ENCODE data around the gene DMTF1. TPM values are rescaled to one million over a fixed set of nuclear protein-coding genes. Genes with fewer than 3 reads are reported as not detected.

DMTF1 gene
- total and polyA plus RNA-seq, 2 of the 8 experiments (the other 6 are each of a cell fraction or from before 2014, with no cell fraction given), result 86.0 to 115 TPM

DNA sequence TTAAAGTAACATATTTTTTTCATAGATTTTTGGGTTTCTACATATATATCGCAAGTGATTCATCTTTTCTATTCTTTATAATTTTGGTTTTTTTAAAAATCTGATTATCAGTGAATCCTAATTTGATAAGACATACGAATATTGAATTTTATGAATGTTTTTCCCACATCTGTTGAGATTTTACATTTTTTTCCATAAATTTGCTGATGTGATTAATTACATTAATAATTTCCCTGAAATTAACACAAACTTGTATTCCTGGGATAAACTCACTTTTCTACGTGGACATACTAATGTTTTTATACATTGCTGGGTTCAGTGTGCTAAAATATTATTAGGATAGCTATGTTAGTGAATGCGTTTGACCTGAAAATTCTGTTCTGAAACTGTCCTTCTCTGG is 26.1 kb downstream of the DMTF1 start:
- H2BK20ac ChIP-seq (ENCODE audit: low read length), result no peak overlapping the region
- no peaks in the 10 kb centered on the region for H3K4me1 ChIP-seq (replicated peaks in 1 of 4; ENCODE audit: control insufficient read depth in 3 of 4, insufficient read depth in 4 of 4, low read length in 3 of 4)
- POLR2A ChIA-PET (ENCODE audit: partially characterized antibody), result no interaction called here
- H4K5ac ChIP-seq (ENCODE audit: insufficient read length, low read depth, low read length), result no peak overlapping the region
- 0 out of 4 replicates have a peak, but pooled peaks cover 0 to 3% of the 10 kb centered on the region in 2 experiments for H3K79me2 ChIP-seq (ENCODE audit: control insufficient read depth in 1 of 2, insufficient read depth in 2 of 2, low read length in 2 of 2)
- FAIRE-seq (no peak), DNase-seq (ENCODE audit: low read depth in 1 of 2, low spot score in 2 of 2) (no peak)
- no peak overlapping the region for H3K4me3 ChIP-seq (ENCODE audit: extremely low read depth in 1 of 4, insufficient read depth in 2 of 4, low read depth in 3 of 4, low read length in 4 of 4)
- H3K36me3 ChIP-seq (ENCODE audit: control insufficient read depth in 2 of 4, insufficient read depth in 4 of 4, low read length in 3 of 4), result peaks cover 17 to 94% (median 45%) of the 10 kb centered on the region in 4 experiments
- H3K18ac ChIP-seq (ENCODE audit: extremely low read depth, low read length), result no peak overlapping the region
- H3K9ac ChIP-seq (replicated peaks in 1 of 4; ENCODE audit: extremely low read depth in 1 of 4, low read depth in 3 of 4, low read length in 3 of 4), result no peak overlapping the region
- no peak overlapping the region for H3K4ac ChIP-seq (replicated peaks; ENCODE audit: insufficient read length, low read depth, low read length)
- WGBS, 2 experiments (ENCODE audit: extremely low coverage in 1 of 2, insufficient coverage in 1 of 2, insufficient read length in 1 of 2, insufficient replicate concordance in 2 of 2, low coverage in 1 of 2, low lambda C conversion rate in 2 of 2, missing lambda C conversion rate in 1 of 2), result 91% methylated on average over 4 of the region's 4 CpGs; no CpG with 5 or more reads in 1 of the 2 experiments
- no peak overlapping the region for H4K91ac ChIP-seq (replicated peaks; ENCODE audit: insufficient read length, low read length)
- H2AFZ ChIP-seq (ENCODE audit: low read length), result no peak overlapping the region
- no peak overlapping the region for H3K4me2 ChIP-seq (ENCODE audit: insufficient read depth in 1 of 2, low read depth in 2 of 2, low read length in 2 of 2)
- no peak overlapping the region for H3K56ac ChIP-seq (replicated peaks; ENCODE audit: insufficient read length, low read depth, low read length)
- H3K23ac ChIP-seq (ENCODE audit: insufficient read length), result no peak overlapping the region
- no peak overlapping the region for H3K14ac ChIP-seq (ENCODE audit: insufficient read length)
- H2AK5ac ChIP-seq (ENCODE audit: low read depth, low read length), result no peak overlapping the region
- no peak overlapping the region for H2BK15ac ChIP-seq (ENCODE audit: low read length)
- CTCF ChIA-PET (ENCODE audit: partially characterized antibody), result interaction anchor here (0.6 kb wide), 1 partner anchor 272 kb away, joined by 3 read pairs; no protein-coding TSS in a partner anchor
- H3K27me3 ChIP-seq (replicated peaks in 1 of 4; ENCODE audit: control insufficient read depth in 3 of 4, extremely low read depth in 1 of 4, insufficient read depth in 3 of 4, low read length in 3 of 4), result no peaks in the 10 kb centered on the region
- no peak for TF ChIP-seq JUND (IDR thresholded peaks at IDR 0.05; ENCODE audit: low read length)
- TF ChIP-seq KDM5A (IDR thresholded peaks at IDR 0.05; ENCODE audit: low read length), result no peak
- no peak for TF ChIP-seq JUN (IDR thresholded peaks at IDR 0.05; ENCODE audit: low read depth, low read length)
- TF ChIP-seq TEAD4 (IDR thresholded peaks at IDR 0.05; ENCODE audit: low read depth, low read length), result no peak
- no peak overlapping the region for H2BK12ac ChIP-seq (ENCODE audit: low read depth, low read length)
- no peaks in the 10 kb centered on the region for H4K20me1 ChIP-seq (replicated peaks in 1 of 2; ENCODE audit: control insufficient read depth in 1 of 2, insufficient read depth in 2 of 2, low read length in 2 of 2)
- H3K79me1 ChIP-seq (ENCODE audit: low read depth, low read length), result no peaks in the 10 kb centered on the region
- H3K27ac ChIP-seq (ENCODE audit: low read depth, low read length), result no peak overlapping the region
- H2BK120ac ChIP-seq (replicated peaks; ENCODE audit: low read depth, low read length), result no peak overlapping the region
- no peak overlapping the region for H2BK5ac ChIP-seq (ENCODE audit: low read depth, low read length)
- H3K9me3 ChIP-seq (ENCODE audit: insufficient read depth in 2 of 2, low read depth in 1 of 2, low read length in 1 of 2), result no peaks in the 10 kb centered on the region
- H3K23me2 ChIP-seq (ENCODE audit: low read depth, low read length), result no peaks in the 10 kb centered on the region
- no peak overlapping the region for H4K8ac ChIP-seq (ENCODE audit: extremely low read depth, insufficient read depth, low read length)
